ENCODE data around the gene DDR1.
A peak's percentile ranks its signal among the peaks of the same experiment; 100 is the strongest.
"Not testable (repeated sequence)": the region's sequence is repeated elsewhere in the genome, so short reads cannot be mapped to it uniquely, and the experiment has no call there.

DDR1 gene

DNA sequence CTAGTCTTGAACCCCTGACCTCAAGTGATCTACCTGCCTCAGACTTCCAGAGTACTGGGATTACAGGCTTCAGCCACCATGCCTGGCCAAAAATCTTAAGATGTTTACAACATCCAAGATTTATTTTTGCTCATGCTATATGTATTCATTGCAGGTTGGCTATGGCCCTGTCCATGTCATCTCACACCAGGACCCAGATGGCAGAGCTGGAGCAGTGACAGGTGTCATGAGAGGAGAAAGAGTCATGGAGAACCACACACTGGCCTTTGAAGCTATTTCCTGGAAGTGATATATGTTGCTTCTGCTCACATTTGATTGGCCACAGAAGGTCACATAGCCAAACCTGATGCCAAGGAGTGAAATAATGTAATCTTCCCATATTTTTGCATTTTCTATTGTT is 13.8 kb upstream of the DDR1 start:
- peaks cover 13% of the 10 kb centered on the region for H3K36me3 Mint-ChIP-seq
- H3K4me3 Mint-ChIP-seq = peak overlapping the region; percentile 51
- H3K4me1 Mint-ChIP-seq = peaks cover 22% of the 10 kb centered on the region
- peaks cover 7% of the 10 kb centered on the region for H3K9me3 Mint-ChIP-seq
- peak overlapping the region; percentile 90 for H3K27ac Mint-ChIP-seq
- no peaks in the 10 kb centered on the region for H3K27me3 Mint-ChIP-seq

DNA sequence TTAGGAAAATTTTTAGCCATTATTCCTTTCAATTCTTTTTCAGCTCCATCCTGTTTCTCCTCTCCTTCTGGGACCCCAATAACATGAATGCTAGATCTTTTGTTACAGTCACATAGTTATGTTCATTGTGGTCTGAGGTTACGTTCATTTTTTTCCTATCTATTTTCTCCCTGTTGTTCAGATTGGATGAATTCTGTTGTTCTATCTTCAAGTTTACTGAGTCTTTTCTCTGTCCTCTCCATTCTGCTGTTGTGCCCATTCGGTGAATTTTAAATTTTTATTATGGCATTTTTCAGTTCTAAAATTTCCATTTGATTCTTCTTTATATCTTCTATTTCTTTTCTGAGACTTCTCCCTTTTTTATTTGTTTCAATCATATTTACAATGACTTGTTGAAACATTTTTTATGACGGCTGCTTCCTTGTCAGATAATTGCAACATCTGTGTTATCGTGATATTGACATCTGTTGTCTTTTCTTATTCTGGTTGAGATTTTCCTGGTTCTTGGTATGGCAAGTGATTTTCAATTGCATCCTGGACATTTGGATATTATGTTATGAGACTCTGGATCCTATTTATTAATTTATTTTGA is 12.6 kb upstream of the DDR1 start:
- peaks cover 7% of the 10 kb centered on the region for H3K9me3 Mint-ChIP-seq
- peak overlapping the region; percentile 17 for H3K4me3 Mint-ChIP-seq
- H3K27ac Mint-ChIP-seq = peak overlapping the region; percentile 59

DNA sequence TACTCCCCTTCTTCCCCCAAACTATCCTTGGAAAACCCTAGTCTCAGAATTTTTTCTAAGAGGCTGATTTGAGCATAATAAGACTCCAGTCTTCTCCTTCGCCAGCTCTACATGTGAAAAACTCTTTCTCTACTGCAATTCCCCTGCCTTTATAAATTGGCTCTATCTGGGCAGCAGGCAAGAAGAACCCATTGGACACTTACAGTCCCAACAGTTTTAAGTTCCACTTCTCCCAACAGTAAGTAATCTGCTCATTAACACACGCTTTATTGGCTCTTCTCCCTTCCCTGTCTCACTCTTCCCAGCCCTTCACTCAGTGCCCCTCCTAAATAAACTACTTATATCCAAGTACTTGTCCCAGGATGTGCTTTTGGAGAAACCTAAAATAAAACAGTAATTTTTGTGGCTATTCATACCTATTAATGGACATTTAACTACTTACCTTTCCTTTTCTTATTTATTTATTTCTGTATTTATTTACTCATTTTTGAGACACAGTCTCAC is 11.1 kb upstream of the DDR1 start:
- Mint-ChIP-seq H3K9me3 (peaks cover 7% of the 10 kb centered on the region), H3K4me3 (no peak overlapping the region), H3K4me1 (peaks cover 46% of the 10 kb centered on the region), H3K27me3 (no peaks in the 10 kb centered on the region), H3K36me3 (peaks cover 13% of the 10 kb centered on the region), H3K27ac (no peak overlapping the region)

More for the DNA sequence above, 12.6 kb upstream of the DDR1 start:
- H3K27me3 Mint-ChIP-seq = no peaks in the 10 kb centered on the region
- H3K36me3 Mint-ChIP-seq = peaks cover 13% of the 10 kb centered on the region
- H3K4me1 Mint-ChIP-seq = peaks cover 31% of the 10 kb centered on the region

DNA sequence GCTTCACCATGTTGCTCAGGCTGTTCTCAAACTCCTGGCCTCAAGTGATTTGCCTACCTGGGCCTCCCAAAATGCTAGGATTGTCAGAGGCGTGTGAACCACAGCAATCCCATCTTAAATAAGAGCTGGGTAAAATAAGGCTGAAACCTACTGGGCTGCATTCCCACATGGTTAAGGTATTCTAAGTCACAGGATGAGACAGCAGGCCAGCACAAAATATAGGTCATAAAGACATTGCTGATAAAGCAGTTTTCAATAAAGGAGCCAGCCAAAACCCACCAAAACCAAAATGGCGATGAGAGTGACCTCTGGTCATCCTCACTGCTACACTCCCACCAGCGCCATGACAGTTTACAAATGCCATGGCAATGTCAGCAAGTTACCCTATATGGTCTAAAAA is 10.5 kb upstream of the DDR1 start:
- H3K4me3 Mint-ChIP-seq, H3K9me3 Mint-ChIP-seq, H3K27me3 Mint-ChIP-seq, H3K27ac Mint-ChIP-seq: not testable (repeated sequence)
- peaks cover 13% of the 10 kb centered on the region for H3K36me3 Mint-ChIP-seq
- H3K4me1 Mint-ChIP-seq = peaks cover 52% of the 10 kb centered on the region

DNA sequence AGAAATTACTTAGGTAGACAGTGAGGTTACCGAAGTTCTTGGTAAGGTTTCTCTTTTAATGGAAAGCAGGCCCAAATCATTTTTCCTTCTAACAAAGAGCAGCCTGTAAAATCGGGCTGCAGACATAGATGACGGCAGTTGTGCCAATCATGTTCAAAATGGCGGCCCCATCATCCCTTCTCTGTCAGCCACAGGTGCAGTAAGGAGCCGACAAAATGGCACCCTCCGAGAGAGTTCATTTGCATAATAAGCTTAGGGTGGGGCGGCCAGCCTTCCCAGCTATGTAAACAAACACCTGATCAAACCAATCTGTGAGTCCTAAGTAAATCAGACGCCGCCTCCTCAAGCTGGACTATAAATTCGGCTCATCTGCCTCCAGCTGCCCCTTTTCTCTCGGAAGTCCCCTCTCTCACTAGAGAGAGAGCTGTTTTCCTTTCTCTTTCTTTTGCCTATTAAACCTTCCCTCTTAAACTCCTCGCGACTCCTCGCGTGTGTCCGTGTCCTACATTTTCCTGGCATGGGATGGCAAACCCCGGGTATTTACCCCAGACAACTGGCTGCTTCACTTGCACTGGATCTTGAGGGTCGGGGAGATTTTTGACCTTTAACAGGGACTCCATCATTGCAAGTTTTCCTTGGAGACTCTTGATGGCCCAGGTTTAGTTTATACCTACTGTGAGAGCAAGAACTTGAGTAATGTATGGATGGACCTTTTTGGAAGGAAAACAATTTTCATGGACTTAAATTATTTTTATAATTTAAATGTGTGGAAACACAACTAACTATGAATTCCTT is 8.9 kb upstream of the DDR1 start:
- Mint-ChIP-seq H3K4me1 (peaks cover 56% of the 10 kb centered on the region), H3K36me3 (peaks cover 8% of the 10 kb centered on the region), H3K4me3 (no peak overlapping the region), H3K9me3 (peaks cover 7% of the 10 kb centered on the region), H3K27me3 (no peaks in the 10 kb centered on the region), H3K27ac (no peak overlapping the region)

DNA sequence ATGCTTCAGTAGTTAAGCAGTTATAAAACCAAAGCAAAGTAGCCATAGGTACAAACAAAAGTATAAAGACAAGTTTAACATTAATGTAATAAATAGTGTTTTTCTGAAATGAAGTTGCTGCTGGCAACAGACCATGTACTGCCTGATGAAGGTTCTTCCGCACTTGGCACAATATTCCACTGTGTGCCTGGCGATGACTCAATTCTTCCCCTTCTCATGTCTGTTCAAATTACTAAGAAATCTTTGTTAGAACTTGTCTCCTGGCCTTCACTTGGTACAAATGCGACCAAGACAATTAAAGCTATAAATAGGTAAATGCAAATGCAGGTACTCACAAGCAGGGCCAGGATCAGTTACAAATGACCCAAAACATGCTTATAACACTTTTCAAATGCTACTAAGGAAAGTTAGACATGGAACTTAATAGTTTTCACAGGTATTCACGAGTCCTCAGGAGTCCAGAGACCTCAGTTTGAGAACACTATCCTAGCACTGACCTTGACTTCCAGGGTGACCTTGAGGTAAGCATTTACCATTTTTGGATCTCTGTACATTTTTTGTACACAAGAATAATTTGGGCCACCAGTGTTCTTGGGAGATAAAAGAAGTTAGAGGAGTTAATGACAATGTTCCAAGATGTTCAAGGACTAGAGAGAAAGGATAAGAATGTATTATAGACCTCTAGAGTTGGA is 8.1 kb upstream of the DDR1 start:
- peaks cover 48% of the 10 kb centered on the region for H3K4me1 Mint-ChIP-seq
- H3K4me3 Mint-ChIP-seq = peak overlapping the region; percentile 30
- H3K27ac Mint-ChIP-seq = peak overlapping the region; percentile 68
- peaks cover 6% of the 10 kb centered on the region for H3K36me3 Mint-ChIP-seq
- H3K9me3 Mint-ChIP-seq = peaks cover 7% of the 10 kb centered on the region
- no peaks in the 10 kb centered on the region for H3K27me3 Mint-ChIP-seq

DNA sequence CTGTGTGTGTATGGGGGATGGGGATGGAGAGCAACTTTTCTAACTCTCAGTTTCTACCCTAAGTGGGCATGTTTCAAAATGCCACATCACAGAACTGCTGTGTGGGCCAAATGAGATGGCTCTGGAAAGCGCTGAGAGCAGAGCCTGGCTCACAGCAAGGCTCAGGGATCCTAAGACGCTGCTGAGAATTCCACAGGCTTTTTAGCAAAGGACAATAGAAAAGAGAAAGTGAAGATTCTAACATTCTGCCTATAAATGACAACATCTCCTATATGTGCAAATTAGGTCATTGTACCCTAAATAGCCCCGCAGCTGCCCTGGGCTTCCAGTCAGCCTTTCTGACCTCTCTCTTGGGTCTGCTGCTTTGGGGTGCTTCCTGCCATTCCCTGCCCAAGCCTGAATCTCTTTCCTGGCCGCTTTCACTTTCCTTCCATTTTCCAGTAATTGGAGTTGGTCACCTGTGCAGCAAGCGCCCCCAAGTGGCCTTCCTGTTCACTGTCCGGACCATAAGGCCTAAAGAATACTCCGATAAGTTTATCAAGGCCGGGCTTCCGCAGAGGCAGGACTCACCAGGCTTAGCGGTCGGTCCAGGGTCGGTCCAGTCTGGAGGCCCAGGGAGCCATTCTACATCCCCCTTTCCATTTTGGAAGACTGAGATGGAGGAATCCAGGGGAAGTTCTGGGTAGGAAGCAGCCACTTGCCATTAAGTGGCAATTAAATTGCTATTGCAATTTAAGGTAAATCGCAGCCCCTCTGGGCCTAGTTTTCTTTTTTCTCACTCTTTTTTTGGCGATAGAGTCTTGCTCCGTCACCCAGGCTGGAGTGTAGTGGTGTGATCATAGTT is 6.7 kb upstream of the DDR1 start:
- Mint-ChIP-seq H3K27me3 (no peaks in the 10 kb centered on the region), H3K4me3 (peak overlapping the region; percentile 67), H3K9me3 (no peaks in the 10 kb centered on the region), H3K27ac (peak overlapping the region; percentile 91), H3K4me1 (peaks cover 39% of the 10 kb centered on the region), H3K36me3 (no peaks in the 10 kb centered on the region)

DNA sequence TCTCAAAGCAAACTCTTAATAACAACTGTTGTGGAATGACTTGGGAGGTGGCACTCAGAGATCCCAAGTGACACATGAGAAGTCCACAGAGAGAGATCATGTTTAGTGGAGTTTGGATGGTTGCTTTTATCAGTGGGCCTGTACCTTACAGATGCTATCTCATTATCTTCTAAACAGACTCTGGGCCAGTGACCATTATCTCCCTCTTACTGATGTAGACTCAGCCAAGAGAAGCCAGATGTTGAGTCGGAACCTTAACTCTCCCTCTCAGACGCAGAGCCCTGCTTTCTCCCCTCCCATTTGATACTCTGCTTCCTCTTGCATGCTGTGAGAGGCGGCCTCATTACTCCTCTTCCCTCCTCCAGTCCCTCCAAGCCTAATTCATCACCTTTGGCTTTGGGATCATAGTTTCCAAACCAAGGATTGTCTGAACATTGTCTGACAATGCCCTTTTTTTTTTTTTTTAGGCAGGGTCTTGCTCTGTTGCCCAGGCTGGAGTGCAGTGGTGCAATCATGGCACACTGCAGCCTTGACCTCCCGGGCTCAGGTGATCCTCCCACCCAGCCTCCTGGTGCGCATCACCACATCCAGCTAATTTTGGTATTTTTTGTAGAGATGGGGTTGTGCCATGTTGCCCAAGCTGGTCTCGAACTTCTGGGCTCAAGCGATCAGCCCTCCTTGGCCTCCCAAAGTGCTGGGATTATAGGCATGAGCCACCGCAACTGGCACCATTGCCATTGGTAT is 4.5 kb upstream of the DDR1 start:
- no peak overlapping the region for H3K4me3 Mint-ChIP-seq
- peak overlapping the region; percentile 14 for H3K27ac Mint-ChIP-seq
- no peaks in the 10 kb centered on the region for H3K27me3 Mint-ChIP-seq
- peaks cover 51% of the 10 kb centered on the region for H3K4me1 Mint-ChIP-seq
- no peaks in the 10 kb centered on the region for H3K36me3 Mint-ChIP-seq
- H3K9me3 Mint-ChIP-seq = no peaks in the 10 kb centered on the region

DNA sequence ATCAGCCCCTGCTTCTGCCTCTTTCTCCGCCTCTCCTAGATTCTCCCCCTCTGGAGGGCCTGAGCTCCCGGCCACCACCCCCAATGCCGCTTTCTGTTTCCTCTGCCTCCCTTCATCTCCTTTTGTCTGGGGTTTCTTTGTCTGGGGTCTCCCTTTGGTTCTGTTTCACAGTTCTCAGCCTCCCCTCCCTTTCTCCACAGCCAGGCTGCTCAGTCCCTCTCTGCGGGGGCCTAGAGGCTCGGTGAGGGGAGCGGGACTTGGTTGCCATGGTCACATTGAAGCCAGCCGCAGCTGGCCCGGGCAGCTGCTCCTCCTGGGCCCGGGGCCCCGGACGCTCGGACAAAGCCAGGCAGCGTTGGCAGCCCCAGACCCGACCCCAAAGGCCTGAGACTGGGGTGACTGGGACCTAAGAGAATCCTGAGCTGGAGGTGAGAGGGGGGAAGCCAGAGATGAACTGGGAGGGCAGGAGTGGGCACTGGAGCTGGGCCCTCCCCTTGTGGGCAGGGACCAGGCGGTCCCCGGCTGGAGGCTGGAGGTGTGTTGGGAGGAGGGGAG is 3.5 kb upstream of the DDR1 start:
- H3K36me3 Mint-ChIP-seq = no peaks in the 10 kb centered on the region
- no peak overlapping the region for H3K4me3 Mint-ChIP-seq
- H3K27ac Mint-ChIP-seq = no peak overlapping the region
- H3K9me3 Mint-ChIP-seq = no peaks in the 10 kb centered on the region
- peaks cover 53% of the 10 kb centered on the region for H3K4me1 Mint-ChIP-seq
- H3K27me3 Mint-ChIP-seq = no peaks in the 10 kb centered on the region

DNA sequence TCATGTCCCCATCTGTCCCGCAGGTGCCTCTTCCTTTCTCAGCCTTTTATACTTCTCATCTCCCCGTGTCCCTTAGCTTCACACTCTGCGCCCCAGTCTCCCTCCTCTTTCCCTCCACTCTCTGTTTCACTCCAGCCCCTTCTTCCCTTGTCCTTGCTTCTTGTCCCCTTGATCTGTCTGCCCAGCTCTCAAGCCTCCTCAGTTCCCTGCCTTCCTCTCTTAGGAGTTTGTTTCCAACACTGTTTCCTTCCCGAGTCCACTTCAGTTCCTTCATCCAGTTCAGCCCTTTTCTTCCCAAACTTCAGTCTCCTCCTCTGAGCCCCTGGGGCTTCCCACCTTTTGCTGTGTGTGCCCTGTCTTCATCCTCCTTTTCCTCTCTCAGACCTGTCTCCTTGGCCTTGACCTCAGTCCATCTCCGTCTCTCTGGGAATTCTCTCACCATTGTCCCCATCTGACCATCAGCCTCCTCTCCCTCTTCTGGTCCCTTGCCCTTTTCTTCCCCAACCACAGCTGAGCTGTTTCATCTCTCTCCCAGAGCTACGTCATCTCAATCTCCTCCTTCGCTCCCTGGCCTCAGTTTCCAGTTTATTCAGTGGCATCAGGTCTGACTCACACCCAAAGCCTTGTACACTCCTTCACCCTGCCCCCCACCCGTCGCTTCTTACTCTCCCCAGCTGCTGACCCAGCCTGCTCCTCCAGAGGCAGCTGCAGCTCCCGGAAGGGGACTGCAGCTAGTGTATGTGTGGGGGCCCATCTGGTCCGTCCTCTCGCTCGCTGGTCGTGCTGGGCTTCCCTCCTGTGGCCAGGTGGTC is 2.7 kb upstream of the DDR1 start:
- H3K4me1 Mint-ChIP-seq = peaks cover 55% of the 10 kb centered on the region
- H3K27me3 Mint-ChIP-seq = no peaks in the 10 kb centered on the region
- no peak overlapping the region for H3K4me3 Mint-ChIP-seq
- H3K36me3 Mint-ChIP-seq = no peaks in the 10 kb centered on the region
- H3K9me3 Mint-ChIP-seq = no peaks in the 10 kb centered on the region
- H3K27ac Mint-ChIP-seq = peak overlapping the region; percentile 71

DNA sequence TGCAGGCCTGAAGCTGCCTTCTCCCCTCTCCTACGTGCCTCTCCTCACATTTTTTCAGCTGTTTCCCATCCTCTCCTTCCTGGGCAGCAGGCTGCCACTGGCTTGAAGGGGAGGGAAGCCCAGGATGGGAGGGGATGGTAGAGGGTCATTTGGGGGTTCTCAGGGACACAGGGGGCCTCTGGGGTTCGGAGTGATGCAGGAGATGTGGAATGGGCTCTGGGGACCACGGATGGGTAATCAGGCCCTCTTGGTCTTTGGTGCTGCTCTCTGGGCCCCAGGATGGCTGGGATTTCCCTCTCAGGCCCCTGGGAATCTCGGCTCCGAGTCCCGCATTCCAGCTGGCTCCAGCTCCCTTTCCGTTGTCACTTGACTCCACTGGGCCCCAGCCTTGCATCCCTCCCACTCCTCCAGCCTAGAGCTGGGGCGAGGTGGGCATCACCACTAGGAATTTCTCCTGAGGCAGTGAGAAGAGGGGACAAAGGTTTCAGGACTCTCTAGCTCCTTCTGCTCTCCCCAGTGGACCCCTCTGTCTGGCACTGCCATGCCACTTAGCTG is 2.0 kb upstream of the DDR1 start:
- H3K27me3 Mint-ChIP-seq = no peaks in the 10 kb centered on the region
- H3K4me3 Mint-ChIP-seq = no peak overlapping the region
- no peaks in the 10 kb centered on the region for H3K36me3 Mint-ChIP-seq
- H3K27ac Mint-ChIP-seq = no peak overlapping the region
- H3K9me3 Mint-ChIP-seq = no peaks in the 10 kb centered on the region
- H3K4me1 Mint-ChIP-seq = peaks cover 52% of the 10 kb centered on the region

DNA sequence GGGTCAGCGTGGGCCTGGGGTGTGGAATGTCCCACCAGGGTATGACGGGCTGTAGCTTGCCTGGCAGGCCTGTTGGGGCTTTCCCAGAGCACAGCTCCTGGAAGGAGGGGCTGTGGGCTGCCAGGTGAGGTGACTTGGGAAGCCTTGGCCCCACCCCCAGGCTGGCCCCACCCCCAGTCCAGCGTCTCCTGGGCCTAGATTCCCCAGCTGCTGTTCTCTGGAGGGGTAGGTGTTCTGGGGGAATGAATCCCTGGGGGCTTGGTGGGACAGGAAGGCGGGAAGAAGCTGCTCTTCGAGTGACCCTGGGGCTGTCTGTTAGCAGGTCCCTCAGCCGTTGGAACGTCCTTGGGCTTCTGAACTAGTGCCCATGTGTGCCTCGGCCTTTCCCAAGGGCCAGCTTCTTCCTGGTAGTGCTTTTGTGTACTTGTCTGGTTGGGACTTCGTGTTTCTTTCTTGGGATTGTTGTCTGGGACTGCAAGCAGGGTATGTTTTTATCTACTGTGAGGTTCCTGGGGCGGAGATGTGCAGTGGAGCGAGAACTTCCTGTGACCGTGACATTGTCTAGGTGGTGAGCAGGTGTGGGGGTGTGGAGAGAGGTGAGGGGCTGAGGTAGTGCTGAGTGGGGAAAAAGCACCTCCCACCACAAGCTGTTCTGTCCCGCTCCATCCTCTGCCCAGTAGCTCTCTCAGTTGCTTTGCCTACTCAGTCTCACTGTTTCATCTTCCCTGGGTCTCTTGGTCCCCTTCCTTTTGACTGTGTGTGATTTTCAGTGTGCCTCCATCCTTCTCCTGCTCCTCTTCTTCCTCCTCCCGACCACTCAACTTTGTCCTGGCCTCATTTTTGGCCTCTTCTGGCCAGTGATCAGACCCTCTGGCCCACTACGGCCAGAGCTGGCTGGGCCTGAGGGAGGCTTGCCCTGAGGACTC is 1.3 kb upstream of the DDR1 start:
- no peaks in the 10 kb centered on the region for H3K36me3 Mint-ChIP-seq
- H3K4me1 Mint-ChIP-seq = peaks cover 45% of the 10 kb centered on the region
- no peaks in the 10 kb centered on the region for H3K27me3 Mint-ChIP-seq
- H3K27ac Mint-ChIP-seq = peak overlapping the region; percentile 65
- H3K4me3 Mint-ChIP-seq = peak overlapping the region; percentile 74
- H3K9me3 Mint-ChIP-seq = no peaks in the 10 kb centered on the region

Data from activated naive CD4-positive, alpha-beta T cell treated with anti-CD3 and anti-CD28 coated beads, Interleukin-2, amount 50 U/mL, for 24 hours (primary cell).